AG08396 (cell line): ENCODE data around the gene PLEKHF1.

Source experiments
- DNase-seq: peaks from one replicate; pipeline ENCODE4 v3.0.0; 2012; ENCODE audit warnings: low spot score, mixed read lengths

The PLEKHF1 gene

GRCh38 chr19:29634423-29635130 is 30.7 kb upstream of the PLEKHF1 start:
- no peak for DNase-seq

DNA sequence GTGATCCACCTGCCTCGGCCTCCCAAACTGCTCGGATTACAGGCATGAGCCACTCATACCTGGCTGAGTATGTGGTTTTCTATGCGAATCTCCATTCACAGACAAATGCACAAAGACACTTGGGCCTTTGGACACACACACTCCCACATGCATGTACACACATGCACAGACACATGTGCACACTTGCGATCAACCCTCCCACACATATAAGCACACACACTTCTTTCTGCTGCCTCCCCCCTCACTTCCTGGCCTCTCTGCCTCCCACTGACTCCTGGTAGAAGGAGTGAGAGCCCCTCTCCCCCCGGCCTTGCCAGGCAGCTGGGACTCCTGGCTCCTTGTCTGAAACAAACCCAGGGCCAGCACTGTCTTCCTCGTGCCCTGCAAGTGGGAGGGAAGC is 29.3 kb upstream of the PLEKHF1 start:
- DNase-seq, result no peak

- no peak for DNase-seq
Observed at GRCh38 chr19:29636553-29637360, 28.5 kb upstream of the PLEKHF1 start.

- no peak for DNase-seq
Observed at GRCh38 chr19:29639086-29639485, 26.2 kb upstream of the PLEKHF1 start.

DNA sequence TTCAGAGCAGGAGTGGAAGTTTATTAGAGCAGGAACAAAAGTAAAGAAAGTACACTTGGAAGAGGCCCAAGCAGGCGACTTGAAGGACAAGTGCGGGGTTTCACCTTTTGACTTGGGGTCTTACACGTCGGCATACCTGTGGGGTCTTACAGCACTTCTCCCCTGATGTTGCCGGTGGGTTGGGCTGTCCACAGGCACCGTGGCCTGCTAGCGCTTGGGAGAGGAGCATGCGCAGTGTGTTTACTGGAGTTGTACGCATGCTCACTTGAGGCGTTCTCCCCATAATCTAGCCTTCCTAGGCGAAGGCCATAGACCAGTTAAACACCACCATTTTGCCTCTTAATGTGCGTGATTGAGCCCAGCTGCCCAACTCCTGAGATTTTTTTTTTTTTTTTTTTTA is 25.0 kb upstream of the PLEKHF1 start:
- no peak for DNase-seq

DNA sequence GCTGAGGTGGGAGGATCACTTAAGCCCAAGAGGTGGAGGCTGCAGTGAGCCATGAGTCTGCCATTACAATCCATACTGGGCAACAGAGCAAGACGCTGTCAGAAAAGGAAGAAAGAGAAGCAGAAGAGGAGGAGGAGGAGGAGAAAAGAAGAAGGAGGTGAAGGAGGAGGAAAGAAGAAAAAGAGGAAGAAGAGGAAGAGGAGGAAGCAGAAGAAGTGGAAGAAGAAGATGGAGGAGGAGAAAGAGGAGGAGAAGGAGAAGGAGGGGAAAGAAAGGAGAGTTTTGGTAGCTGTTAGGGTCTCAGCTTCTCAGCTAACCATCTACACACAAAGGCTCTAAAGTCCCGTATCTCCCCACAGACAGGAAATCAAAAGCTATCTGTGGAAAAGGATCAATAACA is 23.7 kb upstream of the PLEKHF1 start:
- DNase-seq, result no peak

- DNase-seq, result no peak
Observed at GRCh38 chr19:29643361-29643935, 21.8 kb upstream of the PLEKHF1 start.

DNA sequence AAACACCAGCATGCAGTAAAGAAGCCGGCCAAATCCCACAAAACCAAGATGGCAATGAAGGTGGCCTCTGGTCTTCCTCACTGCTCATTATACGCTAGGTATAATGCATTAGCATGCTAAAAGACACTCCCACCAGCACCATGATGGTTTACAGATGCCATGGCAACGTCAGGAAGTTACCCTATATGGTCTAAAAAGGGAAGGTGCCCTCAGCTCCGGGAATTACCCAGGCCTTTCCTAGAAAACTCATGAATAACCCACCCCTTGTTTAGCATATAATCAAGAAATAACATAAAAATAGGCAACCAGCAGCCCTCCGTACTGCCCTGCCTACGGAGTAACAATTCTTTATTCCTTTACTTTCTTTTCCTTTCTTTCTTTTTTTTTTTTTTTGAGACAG is 21.1 kb upstream of the PLEKHF1 start:
- no peak for DNase-seq

GRCh38 chr19:29645491-29645867 is 19.8 kb upstream of the PLEKHF1 start:
- DNase-seq, result no peak

DNA sequence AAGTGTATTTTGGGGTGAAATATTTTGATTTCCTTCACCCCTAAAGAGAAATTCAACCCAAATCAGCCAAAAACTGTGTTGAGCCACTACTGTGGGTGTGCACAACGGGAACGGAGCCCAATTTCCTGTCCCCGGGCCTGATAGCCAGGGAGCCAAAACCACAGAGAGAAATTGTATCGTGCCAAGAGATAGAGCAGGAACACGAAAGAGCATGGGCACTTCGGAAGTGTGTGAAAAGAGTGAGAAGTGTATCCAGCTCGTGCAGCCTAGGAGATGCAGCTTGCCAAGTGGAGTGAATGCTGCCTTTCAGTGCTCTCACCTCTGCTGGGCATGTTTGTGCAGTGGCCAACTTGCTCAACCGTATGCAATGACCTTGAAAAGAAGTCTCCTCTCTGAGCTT is 19.4 kb upstream of the PLEKHF1 start:
- peak; percentile 36 for DNase-seq

- DNase-seq, result no peak
Observed at GRCh38 chr19:29650772-29651387, 14.4 kb upstream of the PLEKHF1 start.

DNA sequence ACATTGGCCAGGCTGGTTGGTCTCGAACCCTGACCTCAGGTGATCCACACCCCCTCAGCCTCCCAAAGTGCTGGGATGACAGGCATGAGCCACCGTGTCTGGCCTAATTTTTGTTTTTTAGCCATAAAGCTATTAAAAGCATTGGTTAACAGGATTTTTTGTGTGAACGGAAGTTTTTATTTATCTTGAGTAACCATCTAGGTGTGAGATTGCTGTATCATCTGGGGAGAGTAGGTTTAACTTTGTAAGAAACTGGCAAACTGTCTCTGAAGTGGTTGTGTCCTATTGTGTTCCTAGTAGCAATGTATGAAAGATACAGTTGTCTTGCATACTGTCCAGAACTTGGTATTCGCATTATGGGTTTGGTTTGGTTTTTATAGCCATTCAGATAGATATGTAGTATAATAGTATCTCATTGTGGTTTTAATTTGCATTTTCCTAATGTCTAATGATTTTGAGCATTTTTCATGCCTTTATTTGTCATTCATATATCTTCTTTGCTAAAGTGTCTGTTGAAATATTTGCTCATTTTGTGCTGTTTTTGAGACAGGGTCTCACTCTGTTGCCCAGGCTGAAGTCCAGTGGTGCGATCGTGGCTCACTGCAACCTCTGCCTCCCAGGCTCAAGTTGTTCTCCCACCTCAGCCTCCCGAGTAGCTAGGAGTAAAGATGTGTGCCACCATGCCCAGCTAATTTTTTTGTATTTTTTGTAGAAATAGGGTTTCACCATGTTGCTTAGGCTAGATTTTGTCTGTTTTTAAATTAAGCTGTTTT is 13.5 kb upstream of the PLEKHF1 start:
- DNase-seq, result no peak

DNA sequence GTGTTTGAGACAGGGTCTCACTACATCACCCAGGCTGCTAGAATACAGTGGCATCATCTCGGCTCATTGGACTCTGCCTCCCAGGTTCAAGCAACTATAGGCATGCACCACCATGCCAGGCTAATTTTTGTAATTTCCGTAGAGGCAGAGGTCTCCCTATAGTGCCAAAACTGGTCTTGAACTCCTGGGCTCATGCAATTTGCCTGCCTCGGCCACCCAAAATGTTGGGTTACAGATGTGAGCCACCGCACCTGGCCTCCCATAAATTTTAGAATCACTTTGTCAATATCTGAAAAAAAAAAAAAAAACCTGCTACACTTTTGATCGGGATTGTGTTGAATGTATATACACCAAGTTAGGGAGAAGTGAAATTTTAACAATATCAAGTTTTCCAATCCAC is 11.9 kb upstream of the PLEKHF1 start:
- no peak for DNase-seq

GRCh38 chr19:29655648-29656335 is 9.5 kb upstream of the PLEKHF1 start:
- no peak for DNase-seq

GRCh38 chr19:29658221-29658991 is 6.9 kb upstream of the PLEKHF1 start:
- DNase-seq, result no peak

- DNase-seq, result no peak
Observed at GRCh38 chr19:29660835-29661234, 4.4 kb upstream of the PLEKHF1 start.

GRCh38 chr19:29662278-29662603 is 3.0 kb upstream of the PLEKHF1 start:
- no peak for DNase-seq

- peak; percentile 92 for DNase-seq
Observed at GRCh38 chr19:29662604-29663404, 2.5 kb upstream of the PLEKHF1 start.

- no peak for DNase-seq
Observed at GRCh38 chr19:29663861-29664752, 1.2 kb upstream of the PLEKHF1 start.
